Activated T-cell treated with anti-CD3 and anti-CD28 coated beads for 48 hours (primary cell): Measurements from ENCODE around the gene AIM2.
"Not testable (repeated sequence)": the region's sequence is repeated elsewhere in the genome, so short reads cannot be mapped to it uniquely, and the experiment has no call there.

ENCODE experiments used
- DNase-seq: peaks from one replicate; pipeline ENCODE4 v3.0.0-alpha.2; 2020; ENCODE audit warnings: low read depth

AIM2 gene

GRCh38 chr1:159076438-159077119, at the start of gene AIM2:
TSS of gene AIM2 (minus strand) at chr1:159076766. CDS start at chr1:159073499, 3,267 bp downstream.
- DNase-seq, result peak; percentile 60

GRCh38 chr1:159123587-159123986, 47.0 kb upstream of the AIM2 start:
- no peak for DNase-seq

- no peak for DNase-seq
Measured at GRCh38 chr1:159122005-159122621, 45.5 kb upstream of the AIM2 start.

- no peak for DNase-seq
Measured at GRCh38 chr1:159121526-159121925, 45.0 kb upstream of the AIM2 start.

- DNase-seq, result no peak
Measured at GRCh38 chr1:159120317-159120716, 43.8 kb upstream of the AIM2 start.

GRCh38 chr1:159113596-159114433, 37.2 kb upstream of the AIM2 start:
- DNase-seq, result no peak

- not testable (repeated sequence) for DNase-seq
Measured at GRCh38 chr1:159103021-159103420, 26.5 kb upstream of the AIM2 start.

- no peak for DNase-seq
Measured at GRCh38 chr1:159100589-159100988, 24.0 kb upstream of the AIM2 start.

- DNase-seq, result no peak
Measured at GRCh38 chr1:159098596-159098995, 22.0 kb upstream of the AIM2 start.

GRCh38 chr1:159092036-159092760, 15.6 kb upstream of the AIM2 start:
- DNase-seq, result no peak

- no peak for DNase-seq
Measured at GRCh38 chr1:159091607-159092031, 15.1 kb upstream of the AIM2 start.

GRCh38 chr1:159091180-159091560, 14.6 kb upstream of the AIM2 start:
- DNase-seq, result no peak

- no peak for DNase-seq
Measured at GRCh38 chr1:159090286-159091179, 14.0 kb upstream of the AIM2 start.

GRCh38 chr1:159089184-159089791, 12.7 kb upstream of the AIM2 start:
- DNase-seq, result no peak

GRCh38 chr1:159088546-159089183, 12.1 kb upstream of the AIM2 start:
- no peak for DNase-seq

GRCh38 chr1:159088050-159088449, 11.5 kb upstream of the AIM2 start:
- no peak for DNase-seq

- DNase-seq, result no peak
Measured at GRCh38 chr1:159084867-159085266, 8.3 kb upstream of the AIM2 start.

GRCh38 chr1:159084152-159084551, 7.6 kb upstream of the AIM2 start:
- DNase-seq, result no peak

GRCh38 chr1:159083013-159083412, 6.4 kb upstream of the AIM2 start:
- DNase-seq, result no peak

GRCh38 chr1:159081626-159082025, 5.1 kb upstream of the AIM2 start:
- DNase-seq, result no peak
